Endothelial cell of umbilical vein (primary cell): ENCODE data around the gene CDKN2AIP.

Experiments used
- CTCF ChIP-seq, 2 donors: IDR thresholded peaks; 1 replicate in 1 of 2; 2 replicates in 1 of 2; pipeline ENCODE4 v1.5.1; 2011; ENCODE audit warnings: low read length in 2 of 2, mild to moderate bottlenecking in 2 of 2, moderate library complexity in 2 of 2, control low read depth in 1 of 2, inconsistent platforms in 1 of 2, low read depth in 1 of 2; ENCODE audit not compliant: insufficient read depth in 1 of 2; ENCODE audit errors: extremely low read depth in 1 of 2
- JUN ChIP-seq: IDR thresholded peaks from 2 replicates; pipeline ENCODE4 v1.6.1; 2011; ENCODE audit warnings: borderline replicate concordance, low read depth; ENCODE audit not compliant: insufficient read length, insufficient read depth

DNA sequence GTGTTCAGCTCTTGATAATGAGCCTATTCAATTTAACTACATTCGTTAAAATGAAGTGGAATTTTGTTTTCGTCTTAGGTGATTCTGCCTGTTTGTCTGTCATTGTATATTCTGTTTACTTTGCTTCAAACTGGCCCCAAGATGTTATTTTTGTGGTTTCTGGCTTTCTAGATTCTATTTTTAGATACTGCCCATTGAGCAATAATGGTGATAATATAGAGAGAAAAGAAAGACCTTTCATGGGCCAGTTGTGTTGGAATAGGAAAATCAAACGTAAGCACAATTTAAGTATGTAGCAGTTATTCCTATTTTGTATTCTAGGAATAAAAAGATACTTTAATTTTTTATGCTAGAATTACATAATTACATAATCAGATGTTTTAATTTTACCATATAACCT, 4.0 kb downstream of the CDKN2AIP start:
- TF ChIP-seq CTCF (IDR thresholded peaks at IDR 0.05; ENCODE audit: extremely low read depth in 1 of 2, insufficient read depth in 1 of 2, low read depth in 1 of 2, low read length in 2 of 2) (no peak), JUN (no peak)
